Activated CD4-positive, alpha-beta T cell treated with anti-CD3 and anti-CD28 coated beads for 48 hours (primary cell): Measurements from ENCODE around the gene FSD1.
"Not testable (repeated sequence)": the region's sequence is repeated elsewhere in the genome, so short reads cannot be mapped to it uniquely, and the experiment has no call there.

Source experiments
- DNase-seq: peaks from one replicate; pipeline ENCODE4 v3.0.0-alpha.2; 2020

FSD1 gene

GRCh38 chr19:4286141-4286540 lies 18.3 kb upstream of the FSD1 start:
- DNase-seq: not testable (repeated sequence)

GRCh38 chr19:4288091-4288777 lies 16.2 kb upstream of the FSD1 start:
- DNase-seq: no peak

GRCh38 chr19:4291184-4291732 lies 13.1 kb upstream of the FSD1 start:
- no peak for DNase-seq

GRCh38 chr19:4292515-4292914 lies 11.9 kb upstream of the FSD1 start:
- DNase-seq: no peak

- DNase-seq: no peak
Measured at GRCh38 chr19:4294389-4294788, 10.0 kb upstream of the FSD1 start.

- DNase-seq: no peak
Measured at GRCh38 chr19:4295972-4296771, 8.2 kb upstream of the FSD1 start.

GRCh38 chr19:4297901-4298809 lies 6.2 kb upstream of the FSD1 start:
- peak; percentile 68 for DNase-seq

GRCh38 chr19:4298810-4299550 lies 5.4 kb upstream of the FSD1 start:
- no peak for DNase-seq

- DNase-seq: no peak
Measured at GRCh38 chr19:4300589-4300988, 3.8 kb upstream of the FSD1 start.

- no peak for DNase-seq
Measured at GRCh38 chr19:4301590-4302242, 2.7 kb upstream of the FSD1 start.

GRCh38 chr19:4302243-4302640 lies 2.2 kb upstream of the FSD1 start, which contains the start of gene TMIGD2:
TSS of gene TMIGD2 (minus strand) at chr19:4302389. CDS start at chr19:4302385, 4 bp downstream.
- DNase-seq: peak; percentile 28

GRCh38 chr19:4303819-4304537 lies 420 bp upstream of the FSD1 start:
- DNase-seq: no peak

- DNase-seq: no peak
Measured at GRCh38 chr19:4305257-4305612, 837 bp downstream of the FSD1 start.

- DNase-seq: no peak
Measured at GRCh38 chr19:4305659-4306058, 1.3 kb downstream of the FSD1 start.

GRCh38 chr19:4310247-4311121 lies 6.1 kb downstream of the FSD1 start:
- peak; percentile 50 for DNase-seq

- DNase-seq: no peak
Measured at GRCh38 chr19:4313847-4314490, 9.6 kb downstream of the FSD1 start.

GRCh38 chr19:4316956-4317355 lies 12.6 kb downstream of the FSD1 start:
- DNase-seq: no peak

GRCh38 chr19:4318460-4318859 lies 14.1 kb downstream of the FSD1 start:
- no peak for DNase-seq

GRCh38 chr19:4319067-4319718 lies 14.8 kb downstream of the FSD1 start:
- no peak for DNase-seq
